Activated CD8-positive, alpha-beta memory T cell treated with anti-CD3 and anti-CD28 coated beads for 36 hours (primary cell): ENCODE measurements around the gene PTCSC3. TPM values are rescaled to one million over a fixed set of nuclear protein-coding genes. Genes with fewer than 3 reads are reported as not detected.

ENCODE experiments used
- CTCF ChIA-PET: fragments of 350-600 bp; sonication (Branson Sonifier 250); formaldehyde crosslinking; loops from one replicate; lab custom pipeline; 2021; ENCODE audit warnings: antibody characterized with exemption; lab: Charles Lee
- POLR2A ChIA-PET: fragments of 350-600 bp; sonication (Branson Sonifier 250); formaldehyde crosslinking; loops from one replicate; lab custom pipeline; 2021; ENCODE audit warnings: antibody characterized with exemption; lab: Charles Lee
- total RNA-seq, 2 experiments: library from RNA; stranded (reverse); gene quantifications; one replicate each; pipeline ENCODE4 v1.2.3, GENCODE V29; 2021

Gene PTCSC3
- total RNA-seq, 2 experiments from 2014 or later: not detected

- CTCF ChIA-PET: no interaction called here
- POLR2A ChIA-PET: no interaction called here
Measured at GRCh38 chr14:36094963-36095362, 81.6 kb downstream of the PTCSC3 start.

- ChIA-PET POLR2A (no interaction called here), CTCF (no interaction called here)
Measured at GRCh38 chr14:36091096-36091495, 85.4 kb downstream of the PTCSC3 start.

- POLR2A ChIA-PET: no interaction called here
- CTCF ChIA-PET: interaction anchor here (1.3 kb wide), 1 partner anchor 10 kb away, joined by 3 read pairs; no protein-coding TSS in a partner anchor
Measured at GRCh38 chr14:36087411-36087810, 89.1 kb downstream of the PTCSC3 start.

DNA sequence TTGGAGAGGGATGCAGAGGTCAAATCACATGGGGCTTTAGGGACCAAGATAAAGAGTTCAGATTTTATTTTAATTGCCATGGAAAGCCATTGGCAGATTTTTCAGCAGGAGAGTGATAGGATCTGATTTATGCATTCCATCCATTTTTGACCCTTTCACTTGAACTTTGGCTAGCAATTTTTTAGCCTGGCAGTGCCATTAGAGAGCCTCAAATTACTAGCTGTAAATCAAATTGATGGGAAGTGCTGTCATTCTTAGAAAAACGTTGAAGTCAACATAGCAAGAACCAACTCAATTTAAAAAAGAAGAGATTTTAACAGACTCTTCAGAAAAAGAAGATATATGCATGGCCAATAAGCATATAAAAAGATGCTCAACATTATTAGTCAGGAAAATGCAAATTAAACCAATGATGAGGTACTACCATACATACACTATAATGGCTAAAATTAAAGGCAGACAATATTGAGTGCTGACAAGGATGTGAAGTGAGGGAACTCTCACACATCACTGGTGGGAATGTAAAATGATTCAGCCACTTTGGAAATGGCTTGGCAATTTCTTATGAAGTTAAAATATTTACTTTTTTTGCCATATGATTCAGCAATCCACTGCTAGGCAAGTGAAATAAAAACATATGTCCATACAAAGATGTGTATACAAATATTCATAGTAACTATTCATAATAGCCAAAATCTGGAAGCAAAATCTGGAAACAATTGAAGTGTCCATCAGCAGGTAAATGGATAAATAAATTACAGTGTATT is 89.7 kb downstream of the PTCSC3 start:
- CTCF ChIA-PET: no interaction called here
- POLR2A ChIA-PET: no interaction called here

GRCh38 chr14:36085861-36086260 is 90.7 kb downstream of the PTCSC3 start:
- POLR2A ChIA-PET: no interaction called here
- CTCF ChIA-PET: no interaction called here

Other genes with a start within 250 kb of the PTCSC3 start
- 10 to 100 TPM; 26.8 to 27.8 TPM for gene MBIP, start 143.9 kb upstream of the PTCSC3 start, total RNA-seq